Fibroblast of lung (primary cell): ENCODE measurements around the gene A1CF. TPM values are rescaled to one million over a fixed set of nuclear protein-coding genes. Genes with fewer than 3 reads are reported as not detected.

Experiments
- DNase-seq, 2 donors: peaks; one replicate each; pipeline versions ENCODE4 v3.0.0 to v3.0.0-alpha.2; 2010; ENCODE audit warnings: low read depth in 2 of 2
- H2AFZ ChIP-seq: 2 replicates; pipeline ENCODE4 v1.5.1; 2012; ENCODE audit warnings: low read length, control low read depth, inconsistent platforms
- H3K27ac ChIP-seq: 2 replicates; pipeline ENCODE4 v1.5.1; 2011; ENCODE audit warnings: low read length, control low read depth; ENCODE audit not compliant: insufficient read depth
- H3K27me3 ChIP-seq: 2 replicates; pipeline ENCODE4 v1.5.1; 2011; ENCODE audit warnings: mild to moderate bottlenecking, low read length; ENCODE audit not compliant: control insufficient read depth, insufficient read depth
- H3K36me3 ChIP-seq: 2 replicates; pipeline ENCODE4 v1.5.1; 2011; ENCODE audit warnings: low read length; ENCODE audit not compliant: control insufficient read depth, insufficient read depth
- H3K4me1 ChIP-seq: 2 replicates; pipeline ENCODE4 v1.5.1; 2011; ENCODE audit warnings: low read length; ENCODE audit not compliant: control insufficient read depth, insufficient read depth; ENCODE audit errors: extremely low read depth
- H3K4me2 ChIP-seq: 2 replicates; pipeline ENCODE4 v1.5.1; 2011; ENCODE audit warnings: low read length, control low read depth; ENCODE audit not compliant: insufficient read depth; ENCODE audit errors: extremely low read depth
- H3K4me3 ChIP-seq, 4 experiments: fragments of 200-600 bp in 1 of 4; sonication (generic) in 1 of 4; replicated peaks in 1 of 4; 2 replicates each; pipeline ENCODE4 v1.5.1; 2011 to 2016; ENCODE audit warnings: low read length in 4 of 4, low read depth in 3 of 4, mild to moderate bottlenecking in 3 of 4, control low read depth in 2 of 4, inconsistent platforms in 1 of 4, mixed read lengths in 1 of 4; ENCODE audit not compliant: insufficient read depth in 1 of 4; ENCODE audit errors: control extremely low read depth in 1 of 4
- H3K79me2 ChIP-seq: 2 replicates; pipeline ENCODE4 v1.5.1; 2012; ENCODE audit warnings: mild to moderate bottlenecking, low read length, inconsistent platforms; ENCODE audit not compliant: control insufficient read depth, insufficient read depth
- H3K9ac ChIP-seq: 2 replicates; pipeline ENCODE4 v1.5.1; 2011; ENCODE audit warnings: mild to moderate bottlenecking, low read length, control low read depth; ENCODE audit not compliant: insufficient read depth
- H3K9me3 ChIP-seq: 2 replicates; pipeline ENCODE4 v1.5.1; 2012; ENCODE audit warnings: low read depth, low read length; ENCODE audit not compliant: control insufficient read depth, insufficient read depth
- H4K20me1 ChIP-seq: 2 replicates; pipeline ENCODE4 v1.5.1; 2011; ENCODE audit warnings: low read length; ENCODE audit not compliant: control insufficient read depth, insufficient read depth; ENCODE audit errors: extremely low read depth
- CTCF ChIP-seq, 2 donors: IDR thresholded peaks in 1 of 2; conservative IDR thresholded peaks in 1 of 2; 1 replicate in 1 of 2; 2 replicates in 1 of 2; pipeline ENCODE4 v1.5.1; 2011 to 2012; ENCODE audit warnings: low read length in 2 of 2, control low read depth in 1 of 2, inconsistent platforms in 1 of 2, low read depth in 1 of 2, mild to moderate bottlenecking in 1 of 2
- EZH2 ChIP-seq: IDR thresholded peaks from 2 replicates; pipeline ENCODE4 v1.5.1; 2012; ENCODE audit warnings: low read length, control low read depth, mild to moderate bottlenecking; ENCODE audit errors: missing control alignments
- polyA plus RNA-seq, 2 donors: library from polyadenylated mRNA; depleted of rRNA in 1 of 2; stranded (reverse) in 1 of 2; unstranded in 1 of 2; fragments of >200 nt; gene quantifications; 2 replicates each; pipeline ENCODE4 v1.2.1, GENCODE V29; 2011 to 2012; ENCODE audit warnings: missing spikeins in 1 of 2
- total RNA-seq: library from RNA; depleted of rRNA; stranded (reverse); fragments of >200 nt; gene quantifications from 2 replicates; pipeline ENCODE4 v1.2.1, GENCODE V29; 2014

A1CF gene
- total and polyA plus RNA-seq, 2 donors (not counting 1 experiment from before 2014, with no cell fraction given) = not detected

GRCh38 chr10:50919010-50919409 lies 33.6 kb upstream of the A1CF start:
- TF ChIP-seq EZH2 = no peak
- TF ChIP-seq CTCF (conservative IDR thresholded peaks at IDR 0.05 in 1 of 2, IDR thresholded peaks at IDR 0.05 in 1 of 2; ENCODE audit: low read depth in 1 of 2, low read length in 2 of 2) = no peak
- no peaks in the 10 kb centered on the region for H3K36me3 ChIP-seq
- H3K9ac ChIP-seq = no peak overlapping the region

GRCh38 chr10:50918529-50918928 lies 33.1 kb upstream of the A1CF start:
- Histone ChIP-seq H3K36me3 (no peaks in the 10 kb centered on the region), H3K27me3 (no peaks in the 10 kb centered on the region), H3K4me2 (no peak overlapping the region), H3K4me1 (peaks cover 3% of the 10 kb centered on the region), H3K4me3 (no peak overlapping the region), H3K9me3 (no peaks in the 10 kb centered on the region), H3K27ac (no peak overlapping the region), H3K79me2 (no peaks in the 10 kb centered on the region), H3K9ac (no peak overlapping the region), H2AFZ (no peak overlapping the region), H4K20me1 (no peaks in the 10 kb centered on the region)
- DNase-seq = no peak
- TF ChIP-seq CTCF (conservative IDR thresholded peaks at IDR 0.05 in 1 of 2, IDR thresholded peaks at IDR 0.05 in 1 of 2; ENCODE audit: low read depth in 1 of 2, low read length in 2 of 2) = no peak
- TF ChIP-seq EZH2 = no peak

More at GRCh38 chr10:50919010-50919409, 33.6 kb upstream of the A1CF start:
- Histone ChIP-seq H4K20me1 (no peaks in the 10 kb centered on the region), H3K79me2 (no peaks in the 10 kb centered on the region), H3K27me3 (no peaks in the 10 kb centered on the region), H3K4me3 (no peak overlapping the region), H2AFZ (no peak overlapping the region), H3K4me2 (no peak overlapping the region), H3K27ac (no peak overlapping the region), H3K4me1 (peaks cover 3% of the 10 kb centered on the region), H3K9me3 (no peaks in the 10 kb centered on the region)
- DNase-seq = no peak

GRCh38 chr10:50917486-50917885 lies 32.1 kb upstream of the A1CF start:
- no peak for TF ChIP-seq CTCF (conservative IDR thresholded peaks at IDR 0.05 in 1 of 2, IDR thresholded peaks at IDR 0.05 in 1 of 2; ENCODE audit: low read depth in 1 of 2, low read length in 2 of 2)
- TF ChIP-seq EZH2 = no peak
- no peak overlapping the region for H3K27ac ChIP-seq
- peaks cover 3% of the 10 kb centered on the region for H3K4me1 ChIP-seq
- H3K27me3 ChIP-seq = no peaks in the 10 kb centered on the region
- no peak overlapping the region for H3K9ac ChIP-seq
- peak; percentile 53 to 60 for DNase-seq
- no peaks in the 10 kb centered on the region for H4K20me1 ChIP-seq
- H3K4me3 ChIP-seq = no peak overlapping the region
- H3K79me2 ChIP-seq = no peaks in the 10 kb centered on the region
- H3K4me2 ChIP-seq = no peak overlapping the region
- no peaks in the 10 kb centered on the region for H3K36me3 ChIP-seq
- H3K9me3 ChIP-seq = no peaks in the 10 kb centered on the region
- no peak overlapping the region for H2AFZ ChIP-seq
